ENCODE results near the gene RAB11A.

The RAB11A gene

GRCh38 chr15:65869126-65869953 is at the start of gene RAB11A:
RAB11A (plus strand) TSS chr15:65869491; CDS start chr15:65869586, 95 bp downstream.
- FAIRE-seq: peak; percentile 86

- no peak for FAIRE-seq
Observed at GRCh38 chr15:65819563-65819960, 49.7 kb upstream of the RAB11A start.

GRCh38 chr15:65821070-65821469 is 48.2 kb upstream of the RAB11A start:
- FAIRE-seq: no peak

- no peak for FAIRE-seq
Observed at GRCh38 chr15:65822316-65822715, 47.0 kb upstream of the RAB11A start.

- FAIRE-seq: peak; percentile 81
Observed at GRCh38 chr15:65824031-65824743, 45.1 kb upstream of the RAB11A start.

GRCh38 chr15:65824941-65825544 is 44.2 kb upstream of the RAB11A start:
- FAIRE-seq: no peak

GRCh38 chr15:65827065-65827464 is 42.2 kb upstream of the RAB11A start:
- FAIRE-seq: no peak

- no peak for FAIRE-seq
Observed at GRCh38 chr15:65828585-65828984, 40.7 kb upstream of the RAB11A start.

- FAIRE-seq: peak; percentile 87
Observed at GRCh38 chr15:65829130-65829764, 40.0 kb upstream of the RAB11A start.

- no peak for FAIRE-seq
Observed at GRCh38 chr15:65832549-65833364, 36.5 kb upstream of the RAB11A start.

- no peak for FAIRE-seq
Observed at GRCh38 chr15:65833501-65834205, 35.6 kb upstream of the RAB11A start.

- no peak for FAIRE-seq
Observed at GRCh38 chr15:65834603-65835282, 34.5 kb upstream of the RAB11A start.

GRCh38 chr15:65835447-65835846 is 33.8 kb upstream of the RAB11A start:
- FAIRE-seq: no peak

- no peak for FAIRE-seq
Observed at GRCh38 chr15:65836665-65837064, 32.6 kb upstream of the RAB11A start.

- no peak for FAIRE-seq
Observed at GRCh38 chr15:65837301-65838294, 31.7 kb upstream of the RAB11A start.

GRCh38 chr15:65839354-65839901 is 29.9 kb upstream of the RAB11A start:
- no peak for FAIRE-seq

- no peak for FAIRE-seq
Observed at GRCh38 chr15:65839985-65840384, 29.3 kb upstream of the RAB11A start.

- FAIRE-seq: no peak
Observed at GRCh38 chr15:65841121-65841930, 28.0 kb upstream of the RAB11A start.

All from G401.6 (cell line).